Measurements from ENCODE around the gene KRTAP10-7.
"Not testable (repeated sequence)": the region's sequence is repeated elsewhere in the genome, so short reads cannot be mapped to it uniquely, and the experiment has no call there.

Gene KRTAP10-7

GRCh38 chr21:44612669-44613229 is 12.4 kb downstream of the KRTAP10-7 start:
- DNase-seq = no peak

GRCh38 chr21:44613386-44614155 is 13.2 kb downstream of the KRTAP10-7 start:
- DNase-seq = no peak

DNA sequence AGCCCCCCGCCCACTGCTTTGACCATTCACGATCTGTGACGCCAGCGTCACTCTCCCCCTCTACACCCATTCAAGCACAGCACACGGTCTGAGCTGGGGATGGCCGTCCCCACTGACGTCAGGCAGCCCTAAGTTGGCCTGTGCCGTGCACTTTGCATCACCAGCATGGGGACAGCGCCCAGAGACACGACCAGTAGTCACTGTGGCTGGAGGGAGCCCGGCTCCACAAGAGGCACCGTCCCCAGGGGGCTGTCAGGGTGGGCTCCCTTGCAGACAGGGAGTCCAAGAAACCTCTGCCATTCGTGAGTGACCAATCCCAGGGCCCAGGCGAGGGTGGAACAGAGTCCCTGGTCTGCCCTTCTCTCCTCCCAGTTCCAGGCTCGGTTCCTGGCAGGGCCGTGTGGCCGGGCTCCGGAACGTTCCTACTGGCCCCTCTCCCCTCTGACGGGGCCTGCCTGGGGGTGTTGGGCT is 13.8 kb downstream of the KRTAP10-7 start:
- no peak for DNase-seq

DNA sequence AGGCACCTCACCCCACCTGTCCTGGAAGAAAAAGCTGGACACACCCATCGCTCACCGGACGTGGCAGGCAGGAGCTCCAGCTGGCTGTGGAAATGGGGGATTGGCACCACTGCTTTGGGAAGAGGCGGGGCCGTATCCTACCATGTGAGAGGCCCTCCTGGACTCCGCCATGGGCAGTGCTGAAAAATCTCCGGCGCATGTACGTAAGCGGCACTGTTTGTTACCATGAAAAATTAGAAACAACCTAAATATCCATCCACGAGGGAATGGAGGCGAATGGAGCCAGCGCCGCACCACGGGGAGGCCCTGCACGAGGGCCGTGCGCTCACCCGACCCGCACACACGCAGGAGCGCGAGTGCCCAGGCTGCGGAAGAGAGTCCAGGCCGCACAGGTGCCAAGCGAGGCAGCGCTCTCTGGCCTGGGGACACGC is 14.6 kb downstream of the KRTAP10-7 start:
- no peak for DNase-seq

DNA sequence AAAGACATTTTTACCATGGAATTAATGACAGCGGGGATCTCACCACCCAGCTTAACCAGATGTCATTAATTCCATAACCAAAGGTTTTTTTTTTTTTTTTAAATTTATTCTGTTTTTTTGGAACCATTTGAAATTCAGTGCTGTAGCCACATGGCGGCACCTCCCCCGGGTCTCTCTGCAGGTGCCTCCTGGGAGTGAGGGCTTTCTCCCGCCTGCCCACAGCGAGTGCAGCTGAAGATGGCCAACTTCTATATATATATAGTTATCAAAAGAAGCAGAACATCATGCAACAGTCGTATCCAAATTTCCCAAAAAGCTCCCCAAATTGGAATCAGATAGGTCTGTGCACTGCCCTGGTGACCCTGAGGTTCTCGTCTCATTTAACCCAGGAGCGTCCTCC is 15.1 kb downstream of the KRTAP10-7 start:
- no peak for DNase-seq

- DNase-seq = no peak
Measured at GRCh38 chr21:44615911-44616590, 15.7 kb downstream of the KRTAP10-7 start.

DNA sequence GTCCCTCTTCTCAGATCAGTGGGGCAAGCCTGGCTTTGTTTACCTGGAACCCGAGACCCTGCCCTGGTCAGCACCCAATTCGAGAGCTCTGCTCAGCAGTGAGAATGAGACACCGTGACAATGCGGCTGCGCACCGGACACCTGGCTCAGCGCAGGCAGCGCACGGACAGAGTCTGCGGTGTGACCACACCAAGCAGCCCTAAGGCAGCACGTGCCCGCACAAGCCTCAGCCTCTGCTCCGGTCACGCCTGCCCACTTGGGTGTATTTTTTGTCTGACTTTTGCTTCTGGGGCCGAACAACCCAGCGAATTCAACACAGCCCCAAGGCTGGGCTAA is 16.2 kb downstream of the KRTAP10-7 start:
- no peak for DNase-seq

GRCh38 chr21:44617071-44617501 is 16.7 kb downstream of the KRTAP10-7 start:
- no peak for DNase-seq

GRCh38 chr21:44618504-44618903 is 18.1 kb downstream of the KRTAP10-7 start:
- no peak for DNase-seq

DNA sequence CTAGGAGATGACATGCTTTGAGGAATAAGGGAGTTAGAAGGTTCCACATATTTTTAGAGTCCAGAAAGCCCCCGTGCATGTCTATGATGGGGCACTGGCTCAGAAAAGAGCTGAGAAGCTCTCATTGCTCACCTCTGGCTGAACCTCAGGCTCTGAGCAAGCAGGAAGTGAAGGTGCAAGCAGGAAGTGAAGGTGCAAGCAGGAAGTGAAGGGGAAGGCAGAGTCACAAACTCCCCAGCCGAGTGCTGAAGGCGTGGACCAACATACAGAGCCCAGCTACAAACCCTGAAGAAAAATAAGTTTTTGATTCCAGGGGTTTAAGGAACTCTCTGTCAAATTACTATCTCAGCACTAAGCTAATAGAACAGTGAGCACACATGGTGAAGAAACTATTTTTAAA is 18.5 kb downstream of the KRTAP10-7 start:
- DNase-seq = peak; percentile 86

DNA sequence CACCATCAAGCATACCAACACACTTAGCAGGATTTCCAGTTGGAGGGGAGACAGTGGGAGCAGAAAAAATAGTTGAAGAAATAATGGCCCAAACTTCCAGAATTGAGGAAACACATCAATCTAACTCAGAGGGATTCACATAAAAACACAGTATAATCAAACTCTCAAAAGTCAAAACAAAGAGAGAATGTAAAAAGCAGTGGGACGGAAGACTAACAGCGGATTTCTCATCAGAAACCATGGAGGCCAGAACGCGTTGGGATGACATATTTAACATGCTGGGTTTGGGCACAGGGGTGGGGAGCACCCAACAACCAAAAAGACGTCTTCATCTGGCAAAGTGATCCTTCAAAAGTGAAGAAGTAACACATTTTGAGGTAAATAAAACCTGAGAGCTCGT is 19.5 kb downstream of the KRTAP10-7 start:
- DNase-seq = no peak

DNA sequence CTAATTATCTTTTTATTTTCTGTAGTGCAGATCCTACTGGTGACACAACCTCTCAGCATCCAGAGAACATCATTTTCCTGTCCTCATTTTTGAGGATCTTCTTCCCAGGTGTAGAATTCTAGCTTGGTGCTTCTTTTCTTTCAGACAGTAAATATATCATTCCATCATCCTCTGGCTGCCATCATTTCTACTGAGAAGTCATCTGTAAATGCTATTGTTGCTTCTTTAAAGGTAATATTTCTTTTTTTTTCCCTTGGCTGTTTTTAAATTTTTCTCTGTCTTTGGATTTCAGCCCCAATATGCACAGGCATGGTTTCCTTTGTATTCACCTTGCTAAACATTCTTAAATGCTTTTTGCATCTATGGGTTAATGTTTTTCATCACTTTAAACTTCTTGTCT is 23.2 kb downstream of the KRTAP10-7 start:
- DNase-seq = no peak

GRCh38 chr21:44625756-44626155 is 25.4 kb downstream of the KRTAP10-7 start:
- DNase-seq = no peak

- DNase-seq = no peak
Measured at GRCh38 chr21:44626262-44626661, 25.9 kb downstream of the KRTAP10-7 start.

GRCh38 chr21:44626673-44627143 is 26.3 kb downstream of the KRTAP10-7 start, which contains the start of gene KRTAP10-9:
Gene KRTAP10-9, plus strand, starts transcription at chr21:44627093. Its CDS starts 79 bp downstream, at chr21:44627172.
- no peak for DNase-seq

DNA sequence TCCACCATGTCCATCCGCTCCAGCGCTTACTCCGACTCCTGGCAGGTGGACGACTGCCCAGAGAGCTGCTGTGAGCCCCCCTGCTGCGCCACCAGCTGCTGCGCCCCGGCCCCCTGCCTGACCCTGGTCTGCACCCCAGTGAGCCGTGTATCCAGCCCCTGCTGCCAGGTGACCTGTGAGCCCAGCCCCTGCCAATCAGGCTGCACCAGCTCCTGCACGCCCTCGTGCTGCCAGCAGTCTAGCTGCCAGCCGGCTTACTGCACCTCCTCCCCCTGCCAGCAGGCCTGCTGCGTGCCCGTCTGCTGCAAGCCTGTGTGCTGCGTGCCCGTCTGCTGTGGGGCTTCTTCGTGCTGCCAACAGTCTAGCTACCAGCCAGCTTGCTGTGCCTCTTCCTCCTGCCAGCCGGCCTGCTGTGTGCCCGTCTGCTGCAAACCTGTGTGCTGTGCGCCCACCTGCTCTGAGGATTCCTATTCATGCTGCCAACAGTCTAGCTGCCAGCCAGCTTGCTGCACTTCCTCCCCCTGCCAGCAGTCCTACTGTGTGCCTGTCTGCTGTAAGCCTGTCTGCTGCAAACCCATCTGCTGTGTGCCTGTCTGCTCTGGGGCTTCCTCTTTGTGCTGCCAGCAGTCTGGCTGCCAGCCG is 26.9 kb downstream of the KRTAP10-7 start:
- not testable (repeated sequence) for DNase-seq

DNA sequence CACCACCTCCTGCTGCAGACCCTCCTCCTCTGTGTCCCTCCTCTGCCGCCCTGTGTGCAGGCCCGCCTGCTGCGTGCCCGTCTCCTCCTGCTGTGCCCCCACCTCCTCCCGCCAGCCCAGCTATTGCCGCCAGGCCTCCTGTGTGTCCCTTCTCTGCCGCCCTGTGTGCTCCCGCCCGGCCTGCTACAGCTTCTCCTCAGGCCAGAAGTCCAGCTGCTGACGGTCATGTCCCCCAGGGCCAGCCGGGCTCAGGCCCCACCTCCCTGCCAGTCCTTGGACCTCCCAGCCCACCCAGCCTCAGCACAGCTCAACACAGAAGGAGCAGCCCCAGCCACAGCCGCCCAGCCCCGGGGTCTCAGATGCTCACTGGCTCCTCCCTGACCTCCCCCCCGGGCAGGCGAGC is 27.4 kb downstream of the KRTAP10-7 start:
- DNase-seq = not testable (repeated sequence)

GRCh38 chr21:44628707-44629391 is 28.5 kb downstream of the KRTAP10-7 start:
- DNase-seq = no peak

- no peak for DNase-seq
Measured at GRCh38 chr21:44630440-44630839, 30.0 kb downstream of the KRTAP10-7 start.

DNA sequence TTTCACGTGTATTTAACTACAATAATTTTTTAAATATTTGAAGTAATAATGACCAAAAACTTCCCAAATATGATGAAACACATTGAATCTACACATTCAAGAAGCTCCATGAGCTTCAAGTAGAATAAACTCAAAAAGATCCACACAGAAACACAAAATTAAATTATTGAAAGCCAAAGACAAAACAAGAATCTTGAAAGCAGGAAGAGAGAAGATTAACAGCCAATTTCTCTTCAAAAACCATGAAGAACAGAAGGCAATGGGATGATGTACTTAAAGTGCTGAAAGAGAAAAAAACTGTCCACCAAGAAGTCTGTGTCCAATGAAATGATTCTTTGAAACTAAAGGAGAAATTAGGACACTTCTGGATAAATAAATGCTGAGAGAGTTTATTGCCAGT is 31.7 kb downstream of the KRTAP10-7 start:
- no peak for DNase-seq

DNA sequence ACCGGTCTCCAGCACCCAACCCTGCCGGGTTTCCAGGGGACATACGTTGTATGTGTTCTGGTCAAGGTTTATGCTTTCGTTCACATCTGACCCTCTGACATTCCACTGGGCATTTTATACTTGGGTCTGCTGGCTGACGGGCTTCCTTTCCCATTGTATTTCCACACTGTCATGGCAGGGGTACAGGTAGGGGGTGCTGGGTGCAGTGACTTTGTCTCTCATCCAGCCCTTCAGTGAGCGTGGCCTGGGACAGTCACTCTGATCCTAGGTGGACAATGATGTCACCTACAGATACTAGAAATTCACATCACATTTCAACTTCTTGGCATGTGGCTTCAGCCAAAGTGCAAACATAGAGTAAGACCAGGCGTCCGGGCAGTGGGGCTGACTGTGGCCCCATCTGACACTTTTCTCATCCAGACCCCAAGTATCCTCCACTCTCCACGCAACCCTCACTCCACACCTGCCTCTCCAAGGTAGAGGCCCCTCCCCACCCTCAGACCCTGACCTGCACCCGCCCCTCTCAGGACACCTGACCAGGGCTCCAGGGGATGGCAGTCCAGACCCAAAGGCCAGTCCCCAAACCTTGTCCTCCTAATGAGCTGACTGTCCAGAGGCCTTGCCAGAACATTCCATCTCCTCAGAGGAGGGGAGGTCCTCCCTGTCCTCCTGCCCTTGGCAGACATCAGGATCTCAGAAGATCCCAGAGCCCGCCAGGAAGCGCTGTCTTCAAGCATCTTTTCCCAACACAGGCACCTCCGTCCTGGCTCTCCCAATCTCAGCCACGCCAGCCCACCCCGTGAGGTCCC is 36.0 kb downstream of the KRTAP10-7 start:
- DNase-seq = no peak

Data from activated effector memory CD4-positive, alpha-beta T cell treated with anti-CD3 and anti-CD28 coated beads, Interleukin-2, amount 50 U/mL, for 16 hours (primary cell).